GM12875 (cell line): ENCODE measurements around the gene ANKRD35.

ENCODE experiments used
- H3K4me3 ChIP-seq: one replicate; pipeline ENCODE4 v1.5.1; 2011; ENCODE audit warnings: low read depth, low read length, control low read depth
- CTCF ChIP-seq: IDR thresholded peaks from 2 replicates; pipeline ENCODE4 v1.5.1; 2011; ENCODE audit warnings: low read depth, mild to moderate bottlenecking, control low read depth, inconsistent platforms, low read length, moderate library complexity, borderline replicate concordance; ENCODE audit not compliant: insufficient read depth

ANKRD35 gene

GRCh38 chr1:145906954-145907753, 21.5 kb upstream of the ANKRD35 start:
- TF ChIP-seq CTCF, result no peak
- H3K4me3 ChIP-seq, result no peak overlapping the region

GRCh38 chr1:145901312-145902021, 15.8 kb upstream of the ANKRD35 start:
- H3K4me3 ChIP-seq, result no peak overlapping the region
- TF ChIP-seq CTCF, result no peak

GRCh38 chr1:145898756-145899155, 13.1 kb upstream of the ANKRD35 start:
- no peak for TF ChIP-seq CTCF
- no peak overlapping the region for H3K4me3 ChIP-seq

- H3K4me3 ChIP-seq, result no peak overlapping the region
- TF ChIP-seq CTCF, result no peak
These were observed 12.3 kb upstream of the ANKRD35 start for GRCh38 chr1:145897969-145898368.

- H3K4me3 ChIP-seq, result no peak overlapping the region
- TF ChIP-seq CTCF, result no peak
These were observed 9.8 kb upstream of the ANKRD35 start for GRCh38 chr1:145895471-145895870.

- no peak for TF ChIP-seq CTCF
- no peak overlapping the region for H3K4me3 ChIP-seq
These were observed 7.8 kb upstream of the ANKRD35 start for GRCh38 chr1:145893306-145894055.
